ENCODE measurements around the gene OR10G8.

Gene OR10G8

DNA sequence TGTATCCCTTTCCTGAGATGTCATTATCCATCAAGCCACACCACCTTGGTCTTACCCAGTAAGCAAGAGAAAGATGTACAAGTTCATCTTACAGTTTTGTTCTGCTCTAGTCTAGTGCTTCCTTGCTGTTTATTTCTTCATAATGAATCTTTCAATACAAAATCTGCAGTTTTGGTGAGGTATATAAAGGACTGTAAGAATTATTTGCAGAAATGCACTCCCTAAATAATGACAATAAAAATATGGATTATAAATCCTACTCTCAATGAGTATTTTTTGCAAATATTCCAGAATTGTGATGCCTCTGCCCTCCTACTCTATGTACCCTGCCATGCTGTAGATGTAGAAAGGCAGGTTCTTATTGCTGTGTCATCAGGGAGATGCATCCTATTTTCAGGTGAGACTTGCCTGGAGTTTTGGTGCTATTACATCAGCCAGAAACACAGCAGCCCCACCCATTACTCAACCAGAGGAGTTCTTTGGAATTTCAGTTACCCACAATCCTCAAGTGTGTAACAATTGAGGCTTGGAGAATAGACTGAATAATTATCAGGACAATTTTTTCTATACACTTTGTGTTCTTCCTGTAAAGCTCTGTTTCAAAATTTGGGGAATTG lies 48.8 kb upstream of the OR10G8 start, which contains the start of gene OR10S1 (continued):
- TF ChIP-seq ZNF223 (tag by site-specific recombination; IDR thresholded peaks at IDR 0.05) (no peak), ZNF626 (tag by site-specific recombination; IDR thresholded peaks at IDR 0.05) (no peak), ZNF514 (tag by site-specific recombination; IDR thresholded peaks at IDR 0.05) (no peak), ZNF660 (tag by site-specific recombination; IDR thresholded peaks at IDR 0.05) (no peak), EGR2 (tag by site-specific recombination; IDR thresholded peaks at IDR 0.05; ENCODE audit: low read depth) (no peak)
- TF ChIP-seq, protein P1, sequence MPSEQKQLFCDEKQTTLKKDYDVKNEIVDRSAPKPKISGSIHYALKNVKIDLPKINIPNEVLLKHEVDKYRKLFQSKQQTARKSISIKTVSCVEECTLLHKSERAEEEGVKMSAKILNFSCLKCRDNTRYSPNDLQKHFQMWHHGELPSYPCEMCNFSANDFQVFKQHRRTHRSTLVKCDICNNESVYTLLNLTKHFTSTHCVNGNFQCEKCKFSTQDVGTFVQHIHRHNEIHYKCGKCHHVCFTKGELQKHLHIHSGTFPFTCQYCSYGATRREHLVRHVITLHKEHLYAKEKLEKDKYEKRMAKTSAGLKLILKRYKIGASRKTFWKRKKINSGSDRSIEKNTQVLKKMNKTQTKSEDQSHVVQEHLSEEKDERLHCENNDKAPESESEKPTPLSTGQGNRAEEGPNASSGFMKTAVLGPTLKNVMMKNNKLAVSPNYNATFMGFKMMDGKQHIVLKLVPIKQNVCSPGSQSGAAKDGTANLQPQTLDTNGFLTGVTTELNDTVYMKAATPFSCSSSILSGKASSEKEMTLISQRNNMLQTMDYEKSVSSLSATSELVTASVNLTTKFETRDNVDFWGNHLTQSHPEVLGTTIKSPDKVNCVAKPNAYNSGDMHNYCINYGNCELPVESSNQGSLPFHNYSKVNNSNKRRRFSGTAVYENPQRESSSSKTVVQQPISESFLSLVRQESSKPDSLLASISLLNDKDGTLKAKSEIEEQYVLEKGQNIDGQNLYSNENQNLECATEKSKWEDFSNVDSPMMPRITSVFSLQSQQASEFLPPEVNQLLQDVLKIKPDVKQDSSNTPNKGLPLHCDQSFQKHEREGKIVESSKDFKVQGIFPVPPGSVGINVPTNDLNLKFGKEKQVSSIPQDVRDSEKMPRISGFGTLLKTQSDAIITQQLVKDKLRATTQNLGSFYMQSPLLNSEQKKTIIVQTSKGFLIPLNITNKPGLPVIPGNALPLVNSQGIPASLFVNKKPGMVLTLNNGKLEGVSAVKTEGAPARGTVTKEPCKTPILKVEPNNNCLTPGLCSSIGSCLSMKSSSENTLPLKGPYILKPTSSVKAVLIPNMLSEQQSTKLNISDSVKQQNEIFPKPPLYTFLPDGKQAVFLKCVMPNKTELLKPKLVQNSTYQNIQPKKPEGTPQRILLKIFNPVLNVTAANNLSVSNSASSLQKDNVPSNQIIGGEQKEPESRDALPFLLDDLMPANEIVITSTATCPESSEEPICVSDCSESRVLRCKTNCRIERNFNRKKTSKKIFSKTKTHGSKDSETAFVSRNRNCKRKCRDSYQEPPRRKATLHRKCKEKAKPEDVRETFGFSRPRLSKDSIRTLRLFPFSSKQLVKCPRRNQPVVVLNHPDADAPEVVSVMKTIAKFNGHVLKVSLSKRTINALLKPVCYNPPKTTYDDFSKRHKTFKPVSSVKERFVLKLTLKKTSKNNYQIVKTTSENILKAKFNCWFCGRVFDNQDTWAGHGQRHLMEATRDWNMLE (tag by site-specific recombination; conservative IDR thresholded peaks at IDR 0.05; ENCODE audit: low read depth): no peak
- TF ChIP-seq, protein P2, sequence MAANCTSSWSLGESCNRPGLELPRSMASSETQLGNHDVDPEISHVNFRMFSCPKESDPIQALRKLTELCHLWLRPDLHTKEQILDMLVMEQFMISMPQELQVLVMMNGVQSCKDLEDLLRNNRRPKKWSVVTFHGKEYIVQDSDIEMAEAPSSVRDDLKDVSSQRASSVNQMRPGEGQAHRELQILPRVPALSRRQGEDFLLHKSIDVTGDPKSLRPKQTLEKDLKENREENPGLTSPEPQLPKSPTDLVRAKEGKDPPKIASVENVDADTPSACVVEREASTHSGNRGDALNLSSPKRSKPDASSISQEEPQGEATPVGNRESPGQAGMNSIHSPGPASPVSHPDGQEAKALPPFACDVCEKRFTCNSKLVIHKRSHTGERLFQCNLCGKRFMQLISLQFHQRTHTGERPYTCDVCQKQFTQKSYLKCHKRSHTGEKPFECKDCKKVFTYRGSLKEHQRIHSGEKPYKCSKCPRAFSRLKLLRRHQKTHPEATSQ (tag by site-specific recombination; IDR thresholded peaks at IDR 0.05): no peak
- TF ChIP-seq, protein P3, sequence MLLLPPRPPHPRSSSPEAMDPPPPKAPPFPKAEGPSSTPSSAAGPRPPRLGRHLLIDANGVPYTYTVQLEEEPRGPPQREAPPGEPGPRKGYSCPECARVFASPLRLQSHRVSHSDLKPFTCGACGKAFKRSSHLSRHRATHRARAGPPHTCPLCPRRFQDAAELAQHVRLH (tag by site-specific recombination; IDR thresholded peaks at IDR 0.05): no peak

DNA sequence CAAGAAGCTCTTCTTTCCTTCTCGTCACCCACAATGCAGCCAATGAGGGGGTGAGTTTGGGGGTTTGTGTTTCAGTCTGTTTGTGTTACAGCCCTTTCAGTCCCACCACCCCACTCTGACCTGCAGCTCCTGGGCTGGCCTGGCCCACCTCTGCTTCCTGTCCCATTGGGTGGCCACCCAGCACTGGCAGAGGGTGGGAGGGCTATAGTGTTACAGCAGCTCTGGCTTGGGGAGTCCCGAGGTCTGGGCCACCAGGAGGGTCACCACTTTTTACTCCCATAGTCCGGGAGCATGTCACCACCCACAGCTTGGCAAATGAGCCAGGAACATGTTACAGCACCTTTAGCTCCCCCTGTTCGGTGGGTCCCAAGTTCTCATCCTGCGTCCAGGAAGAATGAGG lies 47.3 kb upstream of the OR10G8 start:
- Histone ChIP-seq H3K27ac (ENCODE audit: extremely low read depth, low read depth, low read length) (no peak overlapping the region), H3K4me1 (ENCODE audit: control insufficient read depth, insufficient read depth, low read length) (no peaks in the 10 kb centered on the region), H3K36me3 (ENCODE audit: control insufficient read depth in 2 of 2, insufficient read depth in 1 of 2, low read length in 2 of 2) (no peaks in the 10 kb centered on the region), H3K4me3 (ENCODE audit: low read depth, low read length) (no peak overlapping the region), H3K9me3 (ENCODE audit: control insufficient read depth, insufficient read depth, low read depth, low read length) (no peaks in the 10 kb centered on the region)
- ChIA-PET CTCF (no interaction called here), POLR2A (no interaction called here)
- TF ChIP-seq MZF1 (tag by site-specific recombination; IDR thresholded peaks at IDR 0.05; ENCODE audit: borderline replicate concordance): no peak
- TF ChIP-seq GLIS1 (tag by site-specific recombination; IDR thresholded peaks at IDR 0.05): no peak
- TF ChIP-seq ZNF350 (tag by site-specific recombination; IDR thresholded peaks at IDR 0.05): no peak
- no peak for TF ChIP-seq ZNF138 (tag by site-specific recombination; IDR thresholded peaks at IDR 0.05; ENCODE audit: borderline replicate concordance)
- TF ChIP-seq ZBTB8A (tag by site-specific recombination; IDR thresholded peaks at IDR 0.05): no peak
- no peak for TF ChIP-seq ZNF174 (tag by site-specific recombination; IDR thresholded peaks at IDR 0.05)
- TF ChIP-seq ZNF132 (tag by site-specific recombination; IDR thresholded peaks at IDR 0.05; ENCODE audit: borderline replicate concordance): no peak
- TF ChIP-seq BCL11A (tag by site-specific recombination; IDR thresholded peaks at IDR 0.05; ENCODE audit: low read depth): no peak
- no peak for TF ChIP-seq EGR2 (tag by site-specific recombination; IDR thresholded peaks at IDR 0.05; ENCODE audit: low read depth)

DNA sequence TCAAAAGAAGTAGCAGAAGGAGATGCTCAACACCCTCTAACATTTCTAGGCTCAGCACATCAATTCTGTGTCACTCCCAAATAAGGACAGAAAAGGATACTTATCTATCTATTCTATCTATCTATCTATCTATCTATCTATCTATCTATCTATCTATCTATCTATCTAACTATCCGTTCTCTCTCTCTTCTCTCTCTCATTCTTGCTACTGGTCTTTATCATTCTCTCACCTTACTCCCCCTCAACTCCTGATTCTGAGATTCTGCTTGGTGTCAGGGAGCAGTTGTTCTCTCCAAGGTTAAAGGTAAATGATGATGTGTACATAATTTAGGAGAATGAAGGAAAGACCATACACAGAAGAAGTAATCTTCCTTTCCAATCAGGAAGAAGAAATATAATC lies 31.5 kb upstream of the OR10G8 start, which contains the start of gene OR10G6:
Gene OR10G6 (minus strand): TSS at position 43 of the 400 bp plus-strand sequence. CDS start 0 bp downstream, at position 43.
- POLR2A ChIA-PET: no interaction called here
- H3K27ac ChIP-seq (ENCODE audit: extremely low read depth, low read depth, low read length): no peak within 1 kb of the TSS
- no peaks in the 10 kb centered on the region for H3K9me3 ChIP-seq (ENCODE audit: control insufficient read depth, insufficient read depth, low read depth, low read length)
- H3K36me3 ChIP-seq (ENCODE audit: control insufficient read depth in 2 of 2, insufficient read depth in 1 of 2, low read length in 2 of 2): no peaks in the 10 kb centered on the region
- no peaks in the 10 kb centered on the region for H3K4me1 ChIP-seq (ENCODE audit: control insufficient read depth, insufficient read depth, low read length)
- CTCF ChIA-PET: interaction anchor here (0.6 kb wide), 1 partner anchor 886 kb away, joined by 3 read pairs; no protein-coding TSS in a partner anchor
- H3K4me3 ChIP-seq (ENCODE audit: low read depth, low read length): no peak within 1 kb of the TSS
- TF ChIP-seq MZF1 (tag by site-specific recombination; IDR thresholded peaks at IDR 0.05; ENCODE audit: borderline replicate concordance) (no peak), KLF16 (tag by site-specific recombination; IDR thresholded peaks at IDR 0.05) (no peak), ZNF2 (tag by site-specific recombination; IDR thresholded peaks at IDR 0.05) (no peak), ZNF600 (tag by site-specific recombination; IDR thresholded peaks at IDR 0.05) (no peak), SALL2 (tag by site-specific recombination; IDR thresholded peaks at IDR 0.05; ENCODE audit: borderline replicate concordance) (no peak), KLF9 (tag by site-specific recombination; IDR thresholded peaks at IDR 0.05; ENCODE audit: low read depth) (no peak), ZFHX2 (tag by site-specific recombination; conservative IDR thresholded peaks at IDR 0.05) (no peak), ZEB2 (tag by site-specific recombination; IDR thresholded peaks at IDR 0.05) (no peak)
- TF ChIP-seq, protein P4, sequence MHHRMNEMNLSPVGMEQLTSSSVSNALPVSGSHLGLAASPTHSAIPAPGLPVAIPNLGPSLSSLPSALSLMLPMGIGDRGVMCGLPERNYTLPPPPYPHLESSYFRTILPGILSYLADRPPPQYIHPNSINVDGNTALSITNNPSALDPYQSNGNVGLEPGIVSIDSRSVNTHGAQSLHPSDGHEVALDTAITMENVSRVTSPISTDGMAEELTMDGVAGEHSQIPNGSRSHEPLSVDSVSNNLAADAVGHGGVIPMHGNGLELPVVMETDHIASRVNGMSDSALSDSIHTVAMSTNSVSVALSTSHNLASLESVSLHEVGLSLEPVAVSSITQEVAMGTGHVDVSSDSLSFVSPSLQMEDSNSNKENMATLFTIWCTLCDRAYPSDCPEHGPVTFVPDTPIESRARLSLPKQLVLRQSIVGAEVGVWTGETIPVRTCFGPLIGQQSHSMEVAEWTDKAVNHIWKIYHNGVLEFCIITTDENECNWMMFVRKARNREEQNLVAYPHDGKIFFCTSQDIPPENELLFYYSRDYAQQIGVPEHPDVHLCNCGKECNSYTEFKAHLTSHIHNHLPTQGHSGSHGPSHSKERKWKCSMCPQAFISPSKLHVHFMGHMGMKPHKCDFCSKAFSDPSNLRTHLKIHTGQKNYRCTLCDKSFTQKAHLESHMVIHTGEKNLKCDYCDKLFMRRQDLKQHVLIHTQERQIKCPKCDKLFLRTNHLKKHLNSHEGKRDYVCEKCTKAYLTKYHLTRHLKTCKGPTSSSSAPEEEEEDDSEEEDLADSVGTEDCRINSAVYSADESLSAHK (tag by site-specific recombination; IDR thresholded peaks at IDR 0.05): no peak

Data from HEK293 (cell line).